A673 (cell line): Measurements from ENCODE around the gene C17orf78. TPM values are rescaled to one million over a fixed set of nuclear protein-coding genes. Genes with fewer than 3 reads are reported as not detected.

Source experiments
- BruUV-seq: library from RNA; stranded (reverse); fragments of 400-500 nt; replicated peaks from 2 replicates; lab custom pipeline; 2021; lab: Mats Ljungman, UMichigan
- CTCF ChIA-PET: fragments of 300-600 bp; sonication (Branson Sonifier 250); formaldehyde crosslinking; loops from one replicate; lab custom pipeline; 2022; ENCODE audit warnings: antibody characterized with exemption; lab: Charles Lee
- POLR2A ChIA-PET: fragments of 300-600 bp; sonication (Branson Sonifier 250); formaldehyde crosslinking; loops from one replicate; lab custom pipeline; 2022; ENCODE audit warnings: antibody characterized with exemption; ENCODE audit not compliant: low non-redundant PET; lab: Charles Lee
- DNase-seq: peaks from one replicate; pipeline ENCODE4 v3.0.0-alpha.2; 2015; ENCODE audit warnings: low spot score
- H3K27ac ChIP-seq: fragments of 200-600 bp; sonication (generic); 2 replicates; pipeline ENCODE4 v1.5.1; 2016; ENCODE audit warnings: mixed run types, low read depth, mild to moderate bottlenecking, mixed read lengths, antibody characterized with exemption, low read length; ENCODE audit not compliant: poor library complexity, severe bottlenecking
- H3K27me3 ChIP-seq: fragments of 200-600 bp; sonication (generic); replicated peaks from 2 replicates; pipeline ENCODE4 v1.6.1; 2017; ENCODE audit warnings: mixed run types, low read depth, mild to moderate bottlenecking, mixed read lengths, antibody characterized with exemption, low read length; ENCODE audit not compliant: insufficient read depth, poor library complexity
- H3K36me3 ChIP-seq: fragments of 200-600 bp; sonication (generic); 2 replicates; pipeline ENCODE4 v1.6.1; 2016; ENCODE audit warnings: mixed run types, mild to moderate bottlenecking, mixed read lengths, antibody characterized with exemption, low read length; ENCODE audit not compliant: insufficient read depth, poor library complexity, severe bottlenecking
- H3K4me1 ChIP-seq: fragments of 200-600 bp; sonication (generic); 2 replicates; pipeline ENCODE4 v1.6.1; 2017; ENCODE audit warnings: mixed run types, mild to moderate bottlenecking, mixed read lengths, antibody characterized with exemption, low read length; ENCODE audit not compliant: insufficient read depth, poor library complexity, severe bottlenecking
- H3K4me3 ChIP-seq: fragments of 200-600 bp; sonication (generic); 2 replicates; pipeline ENCODE4 v1.5.1; 2016; ENCODE audit warnings: low read depth, mixed run types, mild to moderate bottlenecking, mixed read lengths, low read length; ENCODE audit not compliant: poor library complexity, severe bottlenecking
- H3K9me3 ChIP-seq: fragments of 200-600 bp; sonication (generic); 2 replicates; pipeline ENCODE4 v1.6.1; 2016; ENCODE audit warnings: mixed run types, low read depth, mild to moderate bottlenecking, mixed read lengths, antibody characterized with exemption, low read length; ENCODE audit not compliant: poor library complexity, severe bottlenecking
- CTCF ChIP-seq: fragments of 300-800, 200-600 bp; sonication (generic); conservative IDR thresholded peaks from 2 replicates; pipeline ENCODE4 v1.5.1; 2017; ENCODE audit warnings: low read depth, mild to moderate bottlenecking, antibody characterized with exemption, low read length, moderate library complexity, mixed read lengths
- EZH2 ChIP-seq: fragments of 200-600 bp; sonication (generic); IDR thresholded peaks from 2 replicates; pipeline ENCODE4 v1.6.1; 2017; ENCODE audit warnings: borderline replicate concordance, low read depth, mild to moderate bottlenecking, mixed read lengths, antibody characterized with exemption, low read length; ENCODE audit not compliant: poor library complexity, severe bottlenecking
- intact Hi-C: fragments of 100-400 bp; cut with micrococcal nuclease; formaldehyde crosslinking; loops from one replicate; pipeline ENCODE4 v1.10.0; 2022; ENCODE audit not compliant: unreplicated experiment
- total RNA-seq: library from RNA; stranded (reverse); gene quantifications from 2 replicates; pipeline ENCODE4 v1.2.3, GENCODE V29; 2021

Gene C17orf78
- total RNA-seq, 1 experiment from 2014 or later, result not detected

GRCh38 chr17:37429453-37429852 lies 53.7 kb downstream of the C17orf78 start:
- Histone ChIP-seq H3K36me3 (peaks cover 21% of the 10 kb centered on the region), H3K4me1 (no peaks in the 10 kb centered on the region), H3K27ac (no peak overlapping the region), H3K9me3 (no peaks in the 10 kb centered on the region), H3K27me3 (no peaks in the 10 kb centered on the region), H3K4me3 (no peak overlapping the region)
- no peak for DNase-seq
- CTCF ChIA-PET, result no interaction called here
- intact Hi-C loops, result no loop called here
- POLR2A ChIA-PET, result no interaction called here
- no peak for TF ChIP-seq CTCF
- no peak for TF ChIP-seq EZH2
- BruUV-seq, result no TSS peak

GRCh38 chr17:37430051-37430627 lies 54.4 kb downstream of the C17orf78 start:
- DNase-seq, result no peak
- peaks cover 18% of the 10 kb centered on the region for H3K36me3 ChIP-seq
- CTCF ChIA-PET, result no interaction called here

GRCh38 chr17:37432671-37433070 lies 56.9 kb downstream of the C17orf78 start:
- Histone ChIP-seq H3K27ac (no peak overlapping the region), H3K4me3 (no peak overlapping the region), H3K36me3 (peaks cover 6% of the 10 kb centered on the region), H3K27me3 (no peaks in the 10 kb centered on the region), H3K9me3 (no peaks in the 10 kb centered on the region), H3K4me1 (no peaks in the 10 kb centered on the region)
- ChIA-PET POLR2A (interaction anchor here (0.6 kb wide), 1 partner anchor 68 kb away, joined by 4 read pairs; no protein-coding TSS in a partner anchor), CTCF (no interaction called here)
- no peak for DNase-seq
- intact Hi-C loops, result no loop called here
- BruUV-seq, result no TSS peak
- no peak for TF ChIP-seq CTCF
- no peak for TF ChIP-seq EZH2

More at GRCh38 chr17:37430051-37430627, 54.4 kb downstream of the C17orf78 start:
- Histone ChIP-seq H3K27ac (no peak overlapping the region), H3K9me3 (no peaks in the 10 kb centered on the region), H3K4me3 (no peak overlapping the region), H3K4me1 (no peaks in the 10 kb centered on the region), H3K27me3 (no peaks in the 10 kb centered on the region)
- BruUV-seq, result no TSS peak
- intact Hi-C loops, result no loop called here
- TF ChIP-seq EZH2, result no peak
- no peak for TF ChIP-seq CTCF
- POLR2A ChIA-PET, result no interaction called here
